Fibroblast of lung (primary cell): Measurements from ENCODE around the gene SLC17A2. TPM values are rescaled to one million over a fixed set of nuclear protein-coding genes. Genes with fewer than 3 reads are reported as not detected.

Source experiments
- DNase-seq, 2 donors: peaks; one replicate each; pipeline versions ENCODE4 v3.0.0 to v3.0.0-alpha.2; 2010; ENCODE audit warnings: low read depth in 2 of 2
- H2AFZ ChIP-seq: 2 replicates; pipeline ENCODE4 v1.5.1; 2012; ENCODE audit warnings: low read length, control low read depth, inconsistent platforms
- H3K27ac ChIP-seq: 2 replicates; pipeline ENCODE4 v1.5.1; 2011; ENCODE audit warnings: low read length, control low read depth; ENCODE audit not compliant: insufficient read depth
- H3K27me3 ChIP-seq: 2 replicates; pipeline ENCODE4 v1.5.1; 2011; ENCODE audit warnings: mild to moderate bottlenecking, low read length; ENCODE audit not compliant: control insufficient read depth, insufficient read depth
- H3K36me3 ChIP-seq: 2 replicates; pipeline ENCODE4 v1.5.1; 2011; ENCODE audit warnings: low read length; ENCODE audit not compliant: control insufficient read depth, insufficient read depth
- H3K4me1 ChIP-seq: 2 replicates; pipeline ENCODE4 v1.5.1; 2011; ENCODE audit warnings: low read length; ENCODE audit not compliant: control insufficient read depth, insufficient read depth; ENCODE audit errors: extremely low read depth
- H3K4me2 ChIP-seq: 2 replicates; pipeline ENCODE4 v1.5.1; 2011; ENCODE audit warnings: low read length, control low read depth; ENCODE audit not compliant: insufficient read depth; ENCODE audit errors: extremely low read depth
- H3K4me3 ChIP-seq, 4 experiments: fragments of 200-600 bp in 1 of 4; sonication (generic) in 1 of 4; replicated peaks in 1 of 4; 2 replicates each; pipeline ENCODE4 v1.5.1; 2011 to 2016; ENCODE audit warnings: low read length in 4 of 4, low read depth in 3 of 4, mild to moderate bottlenecking in 3 of 4, control low read depth in 2 of 4, inconsistent platforms in 1 of 4, mixed read lengths in 1 of 4; ENCODE audit not compliant: insufficient read depth in 1 of 4; ENCODE audit errors: control extremely low read depth in 1 of 4
- H3K79me2 ChIP-seq: 2 replicates; pipeline ENCODE4 v1.5.1; 2012; ENCODE audit warnings: mild to moderate bottlenecking, low read length, inconsistent platforms; ENCODE audit not compliant: control insufficient read depth, insufficient read depth
- H3K9ac ChIP-seq: 2 replicates; pipeline ENCODE4 v1.5.1; 2011; ENCODE audit warnings: mild to moderate bottlenecking, low read length, control low read depth; ENCODE audit not compliant: insufficient read depth
- H3K9me3 ChIP-seq: 2 replicates; pipeline ENCODE4 v1.5.1; 2012; ENCODE audit warnings: low read depth, low read length; ENCODE audit not compliant: control insufficient read depth, insufficient read depth
- H4K20me1 ChIP-seq: 2 replicates; pipeline ENCODE4 v1.5.1; 2011; ENCODE audit warnings: low read length; ENCODE audit not compliant: control insufficient read depth, insufficient read depth; ENCODE audit errors: extremely low read depth
- EZH2 ChIP-seq: IDR thresholded peaks from 2 replicates; pipeline ENCODE4 v1.5.1; 2012; ENCODE audit warnings: low read length, control low read depth, mild to moderate bottlenecking; ENCODE audit errors: missing control alignments
- polyA plus RNA-seq, 2 donors: library from polyadenylated mRNA; depleted of rRNA in 1 of 2; stranded (reverse) in 1 of 2; unstranded in 1 of 2; fragments of >200 nt; gene quantifications; 2 replicates each; pipeline ENCODE4 v1.2.1, GENCODE V29; 2011 to 2012; ENCODE audit warnings: missing spikeins in 1 of 2
- total RNA-seq: library from RNA; depleted of rRNA; stranded (reverse); fragments of >200 nt; gene quantifications from 2 replicates; pipeline ENCODE4 v1.2.1, GENCODE V29; 2014
- TF ChIP-seq, protein P1 (sequence below), 2 donors: IDR thresholded peaks in 1 of 2; conservative IDR thresholded peaks in 1 of 2; 1 replicate in 1 of 2; 2 replicates in 1 of 2; pipeline ENCODE4 v1.5.1; 2011 to 2012; ENCODE audit warnings: low read length in 2 of 2, control low read depth in 1 of 2, inconsistent platforms in 1 of 2, low read depth in 1 of 2, mild to moderate bottlenecking in 1 of 2

SLC17A2 gene
- total and polyA plus RNA-seq, 2 donors (not counting 1 experiment from before 2014, with no cell fraction given): not detected

DNA sequence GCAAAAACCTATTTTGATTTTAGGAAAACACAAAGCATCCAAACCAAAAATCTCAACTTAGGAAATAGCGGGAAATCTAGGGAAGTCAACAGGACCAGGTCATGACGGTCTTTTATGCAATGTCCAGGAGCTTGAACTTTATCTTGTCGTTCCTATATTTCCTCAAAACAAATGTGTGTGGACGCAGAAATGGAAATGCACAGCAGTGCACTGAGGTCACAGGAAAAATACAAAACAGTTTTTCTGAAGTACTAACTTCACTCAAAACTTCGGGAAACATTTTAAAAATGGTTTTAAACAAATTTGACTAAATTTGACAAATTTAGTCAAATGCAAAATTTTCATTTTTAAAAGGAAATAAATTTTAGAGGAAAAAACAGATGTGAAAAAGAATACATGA, 5.5 kb upstream of the SLC17A2 start:
- no peaks in the 10 kb centered on the region for H4K20me1 ChIP-seq
- H3K36me3 ChIP-seq: no peaks in the 10 kb centered on the region
- no peak overlapping the region for H3K9ac ChIP-seq
- no peak overlapping the region for H3K4me3 ChIP-seq
- H3K27me3 ChIP-seq: no peaks in the 10 kb centered on the region
- no peaks in the 10 kb centered on the region for H3K4me1 ChIP-seq
- no peak for DNase-seq
- H3K79me2 ChIP-seq: no peaks in the 10 kb centered on the region
- TF ChIP-seq EZH2: no peak
- TF ChIP-seq, protein P1, sequence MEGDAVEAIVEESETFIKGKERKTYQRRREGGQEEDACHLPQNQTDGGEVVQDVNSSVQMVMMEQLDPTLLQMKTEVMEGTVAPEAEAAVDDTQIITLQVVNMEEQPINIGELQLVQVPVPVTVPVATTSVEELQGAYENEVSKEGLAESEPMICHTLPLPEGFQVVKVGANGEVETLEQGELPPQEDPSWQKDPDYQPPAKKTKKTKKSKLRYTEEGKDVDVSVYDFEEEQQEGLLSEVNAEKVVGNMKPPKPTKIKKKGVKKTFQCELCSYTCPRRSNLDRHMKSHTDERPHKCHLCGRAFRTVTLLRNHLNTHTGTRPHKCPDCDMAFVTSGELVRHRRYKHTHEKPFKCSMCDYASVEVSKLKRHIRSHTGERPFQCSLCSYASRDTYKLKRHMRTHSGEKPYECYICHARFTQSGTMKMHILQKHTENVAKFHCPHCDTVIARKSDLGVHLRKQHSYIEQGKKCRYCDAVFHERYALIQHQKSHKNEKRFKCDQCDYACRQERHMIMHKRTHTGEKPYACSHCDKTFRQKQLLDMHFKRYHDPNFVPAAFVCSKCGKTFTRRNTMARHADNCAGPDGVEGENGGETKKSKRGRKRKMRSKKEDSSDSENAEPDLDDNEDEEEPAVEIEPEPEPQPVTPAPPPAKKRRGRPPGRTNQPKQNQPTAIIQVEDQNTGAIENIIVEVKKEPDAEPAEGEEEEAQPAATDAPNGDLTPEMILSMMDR (conservative IDR thresholded peaks at IDR 0.05 in 1 of 2, IDR thresholded peaks at IDR 0.05 in 1 of 2; ENCODE audit: low read depth in 1 of 2, low read length in 2 of 2): no peak
- H3K27ac ChIP-seq: no peak overlapping the region
- H3K9me3 ChIP-seq: no peaks in the 10 kb centered on the region
- H3K4me2 ChIP-seq: no peak overlapping the region
- H2AFZ ChIP-seq: no peak overlapping the region

GRCh38 chr6:25934735-25935313, 4.3 kb upstream of the SLC17A2 start:
- H3K27me3 ChIP-seq: no peaks in the 10 kb centered on the region
- H3K79me2 ChIP-seq: no peaks in the 10 kb centered on the region
- no peaks in the 10 kb centered on the region for H3K4me1 ChIP-seq
- H3K4me2 ChIP-seq: no peak overlapping the region
- no peaks in the 10 kb centered on the region for H3K36me3 ChIP-seq
- no peak overlapping the region for H3K27ac ChIP-seq
- no peak overlapping the region for H3K9ac ChIP-seq
- H4K20me1 ChIP-seq: no peaks in the 10 kb centered on the region
- H3K9me3 ChIP-seq: no peaks in the 10 kb centered on the region
- H2AFZ ChIP-seq: no peak overlapping the region
- no peak overlapping the region for H3K4me3 ChIP-seq
- TF ChIP-seq EZH2: no peak
- TF ChIP-seq, protein P1 (conservative IDR thresholded peaks at IDR 0.05 in 1 of 2, IDR thresholded peaks at IDR 0.05 in 1 of 2; ENCODE audit: low read depth in 1 of 2, low read length in 2 of 2): no peak
- DNase-seq: peak in 1 of 2 donors; percentile 42

DNA sequence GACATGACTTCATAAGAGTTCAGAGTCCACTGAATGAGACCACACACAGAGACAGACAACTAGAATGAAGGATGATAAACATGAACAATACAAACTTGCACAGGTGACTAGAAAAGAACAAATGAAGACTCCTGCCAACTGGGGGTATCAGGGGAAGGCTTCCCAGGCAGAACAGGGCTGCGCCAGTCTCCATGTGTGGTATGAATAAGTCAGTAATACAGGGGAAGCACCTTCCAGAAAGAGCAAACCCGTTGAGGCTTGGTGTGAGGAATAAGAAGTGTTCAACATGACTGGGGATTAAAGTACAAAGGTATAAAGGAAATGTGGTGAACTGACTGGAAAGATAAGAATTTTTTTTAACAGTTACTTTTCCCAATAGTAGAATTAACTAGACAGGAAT, 3.7 kb upstream of the SLC17A2 start:
- no peak overlapping the region for H2AFZ ChIP-seq
- no peak overlapping the region for H3K9ac ChIP-seq
- H3K4me1 ChIP-seq: no peaks in the 10 kb centered on the region
- no peaks in the 10 kb centered on the region for H3K36me3 ChIP-seq
- H3K4me2 ChIP-seq: no peak overlapping the region
- TF ChIP-seq, protein P1 (conservative IDR thresholded peaks at IDR 0.05 in 1 of 2, IDR thresholded peaks at IDR 0.05 in 1 of 2; ENCODE audit: low read depth in 1 of 2, low read length in 2 of 2): no peak
- no peak for TF ChIP-seq EZH2
- no peaks in the 10 kb centered on the region for H3K27me3 ChIP-seq
- no peak overlapping the region for H3K27ac ChIP-seq
- H3K79me2 ChIP-seq: no peaks in the 10 kb centered on the region
- H3K9me3 ChIP-seq: no peaks in the 10 kb centered on the region
- H4K20me1 ChIP-seq: no peaks in the 10 kb centered on the region
- no peak overlapping the region for H3K4me3 ChIP-seq
- DNase-seq: no peak
